ENCODE measurements around the gene TSPAN14. TPM values are rescaled to one million over a fixed set of nuclear protein-coding genes. Genes with fewer than 3 reads are reported as not detected.

The TSPAN14 gene
- total and polyA plus RNA-seq, 2 of the 13 experiments (the other 11 are each of a cell fraction or from before 2014, with no cell fraction given), result 24.1 to 80.6 TPM

GRCh38 chr10:80455461-80456349, 1.6 kb downstream of the TSPAN14 start:
- Histone ChIP-seq H4K20me1 (ENCODE audit: insufficient read depth, low read length) (peaks cover 17% of the 10 kb centered on the region), H3K4me2 (ENCODE audit: low read depth, low read length) (peak overlapping the region; percentile 91), H3K4me3 (replicated peaks in 1 of 3; ENCODE audit: insufficient read depth in 1 of 3, low read depth in 2 of 3, low read length in 3 of 3) (peak overlapping the region; percentile 89 to 99 (median 93)), H3K79me2 (ENCODE audit: insufficient read depth, low read length) (peaks cover 61% of the 10 kb centered on the region), H3K27me3 (ENCODE audit: control insufficient read depth in 1 of 2, insufficient read depth in 2 of 2, low read length in 2 of 2) (no peaks in the 10 kb centered on the region; a peak in 1 of 5 replicates), H2AFZ (ENCODE audit: low read length) (no peak overlapping the region), H3K36me3 (replicated peaks in 1 of 2; ENCODE audit: control insufficient read depth in 1 of 2, insufficient read depth in 2 of 2, low read length in 2 of 2) (no peaks in the 10 kb centered on the region), H3K4me1 (ENCODE audit: insufficient read depth, low read length) (peaks cover 75% of the 10 kb centered on the region), H3K9ac (ENCODE audit: insufficient read depth, low read depth, low read length) (peak overlapping the region; percentile 90), H3K9me3 (ENCODE audit: low read length) (no peaks in the 10 kb centered on the region), H3K27ac (ENCODE audit: extremely low read length, insufficient read depth, low read length) (peak overlapping the region; percentile 77)
- ATAC-seq, result no peak
- POLR2A ChIA-PET, result interaction anchor here (1.0 to 1.8 kb wide), 4 partner anchors 15 to 49 kb away, joined by 3 to 8 read pairs (median 5); no protein-coding TSS in a partner anchor
- no peak for FAIRE-seq
- CTCF ChIA-PET (ENCODE audit: low intra/inter-chr PET ratio, low total read pairs), result no interaction called here
- TSS peak; percentile 74 for BruUV-seq (replicated peaks)
- WGBS (ENCODE audit: low lambda C conversion rate), result 36% methylated on average over 8 of the region's 13 CpGs
- no peak for DNase-seq (ENCODE audit: low spot score)
- in situ Hi-C loops (cut with HindIII; ENCODE audit: extremely low pct_ligation_motif_present, low pct_unique_long_range_greater_than_20kb) (loop anchor here (5.0 kb wide), 1 partner anchor 47 kb away; no protein-coding TSS in a partner anchor), intact Hi-C loops (cut with micrococcal nuclease; ENCODE audit: unreplicated experiment) (loop anchor here (1.0 kb wide), 1 partner anchor 135 kb away; no protein-coding TSS in a partner anchor)
- TF ChIP-seq MZF1 (CRISPR knock-in tag; IDR thresholded peaks at IDR 0.05; ENCODE audit: borderline replicate concordance), result no peak
- no peak for TF ChIP-seq SMC3 (IDR thresholded peaks at IDR 0.05; ENCODE audit: low read length)
- TF ChIP-seq ZNF770 (CRISPR knock-in tag; IDR thresholded peaks at IDR 0.05), result peak; percentile 79
- peak; percentile 5; the same call in 1 of the 2 replicates for TF ChIP-seq HOXA3 (CRISPR knock-in tag; IDR thresholded peaks at IDR 0.05)
- TF ChIP-seq ZNF232 (CRISPR knock-in tag; IDR thresholded peaks at IDR 0.05; ENCODE audit: borderline replicate concordance), result 0 out of 2 replicates have a peak, but pooled peaks have one; percentile 7
- peak; percentile 34; the same call in 1 of the 2 replicates for TF ChIP-seq YEATS4 (CRISPR knock-in tag; IDR thresholded peaks at IDR 0.05; ENCODE audit: borderline replicate concordance)
- 0 out of 2 replicates have a peak, but pooled peaks have one; percentile 45 for TF ChIP-seq ZMYM3 (CRISPR knock-in tag; IDR thresholded peaks at IDR 0.05)
- no peak for TF ChIP-seq ZNF788 (CRISPR knock-in tag; IDR thresholded peaks at IDR 0.05; ENCODE audit: borderline replicate concordance)
- TF ChIP-seq THRA (CRISPR knock-in tag; IDR thresholded peaks at IDR 0.05; ENCODE audit: borderline replicate concordance), result no peak
- no peak for TF ChIP-seq ZNF230 (CRISPR knock-in tag; IDR thresholded peaks at IDR 0.05)
- 0 out of 4 replicates have a peak, but pooled peaks of 1 of the 2 experiments have one; percentile 2 for TF ChIP-seq POLR2A (IDR thresholded peaks at IDR 0.05; ENCODE audit: insufficient read depth in 1 of 2, low read depth in 2 of 2, low read length in 2 of 2)
- peak; percentile 75; the same call in 1 of the 2 replicates for TF ChIP-seq ZNF460 (CRISPR knock-in tag; IDR thresholded peaks at IDR 0.05; ENCODE audit: borderline replicate concordance)
- no peak for TF ChIP-seq ATF3 (CRISPR knock-in tag; IDR thresholded peaks at IDR 0.05)
- TF ChIP-seq LBX2 (CRISPR knock-in tag; IDR thresholded peaks at IDR 0.05; ENCODE audit: borderline replicate concordance), result no peak
- TF ChIP-seq HNRNPLL (IDR thresholded peaks at IDR 0.05; ENCODE audit: low read depth, low read length, poor library complexity, severe bottlenecking), result no peak
- TF ChIP-seq ZNF556 (CRISPR knock-in tag; IDR thresholded peaks at IDR 0.05; ENCODE audit: borderline replicate concordance), result 0 out of 2 replicates have a peak, but pooled peaks have one; percentile 41
- TF ChIP-seq ZNF414 (CRISPR knock-in tag; IDR thresholded peaks at IDR 0.05), result 0 out of 2 replicates have a peak, but pooled peaks have one; percentile 31
- TF ChIP-seq ZNF350 (CRISPR knock-in tag; IDR thresholded peaks at IDR 0.05; ENCODE audit: borderline replicate concordance, low read depth), result no peak
